NCI-H2227 treated with DMSO at 0.1 percent for 48 hours (cell line): ENCODE measurements around the gene GRIK2.

Experiments used
- DNase-seq: peaks from one replicate; lab custom pipeline; 2025; lab: John Stamatoyannopoulos, UW

GRIK2 gene

DNA sequence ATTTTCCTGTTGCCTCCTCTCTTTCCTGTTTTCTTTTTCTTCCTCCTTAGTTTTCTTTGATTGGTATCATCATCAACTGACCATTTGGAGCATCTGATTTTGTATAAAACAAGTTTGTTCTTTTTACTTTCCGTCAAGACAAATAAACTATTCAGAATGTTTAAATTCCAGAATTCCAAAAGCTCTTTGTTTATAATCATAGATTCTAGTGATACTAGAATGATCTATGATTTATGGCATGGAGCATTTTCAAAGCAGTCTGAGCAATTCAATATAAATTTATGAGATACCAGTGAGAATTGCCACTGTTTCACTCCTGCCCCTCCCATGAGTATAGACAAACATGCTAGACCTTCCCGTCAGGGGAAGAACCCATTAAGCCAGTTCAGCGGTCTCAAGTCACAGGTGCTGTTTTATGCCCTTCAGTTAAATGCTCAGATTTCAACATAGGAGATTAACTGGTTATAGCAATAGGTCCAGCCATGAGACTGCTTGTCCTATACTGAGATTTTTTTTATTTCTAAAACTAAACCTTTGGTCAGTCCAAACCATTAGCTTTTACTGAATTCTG is 60.7 kb downstream of the GRIK2 start:
- DNase-seq, result peak; percentile 37

GRCh38 chr6:101458336-101458735 is 64.8 kb downstream of the GRIK2 start:
- no peak for DNase-seq

- DNase-seq, result no peak
These were observed 65.3 kb downstream of the GRIK2 start for GRCh38 chr6:101458826-101459225.

- DNase-seq, result no peak
These were observed 69.1 kb downstream of the GRIK2 start for GRCh38 chr6:101462576-101462975.

DNA sequence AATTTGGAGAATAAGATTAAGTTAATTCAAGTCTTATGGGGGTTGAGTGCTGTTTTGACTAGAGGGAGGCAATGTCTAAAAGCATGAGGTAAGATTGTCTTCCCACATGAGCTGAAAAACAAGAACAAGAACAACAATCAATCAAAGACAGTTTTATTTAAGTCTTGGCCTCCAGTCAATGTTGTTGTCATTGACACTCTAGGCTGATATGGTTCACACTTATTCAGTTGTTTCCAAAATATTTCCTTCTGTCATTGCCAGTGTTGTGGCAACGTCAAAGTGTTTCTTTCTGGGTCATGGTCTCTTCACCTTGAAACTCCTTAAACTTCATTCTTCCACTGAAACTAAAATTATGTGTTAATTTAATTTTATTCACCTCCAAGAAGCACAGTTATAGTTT is 72.4 kb downstream of the GRIK2 start:
- DNase-seq, result no peak

DNA sequence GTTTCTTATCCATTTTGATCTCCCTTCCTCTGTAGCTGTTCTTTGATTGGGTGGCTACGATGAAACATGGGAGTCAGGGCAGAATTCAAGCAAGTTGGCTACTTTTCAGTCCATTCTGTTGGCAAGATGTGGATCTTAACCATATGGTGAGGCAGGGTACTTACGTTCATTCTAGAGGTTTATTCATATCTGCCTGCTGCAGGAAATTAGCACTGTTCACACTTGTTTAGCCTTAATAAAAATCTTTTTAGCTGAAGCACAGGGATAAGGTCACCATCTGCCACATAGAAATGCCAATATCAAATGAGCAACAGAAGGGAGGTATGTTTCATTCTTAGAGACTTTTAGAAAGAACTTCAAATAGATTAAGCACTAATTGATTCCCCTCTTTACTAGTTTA is 83.9 kb downstream of the GRIK2 start:
- no peak for DNase-seq

DNA sequence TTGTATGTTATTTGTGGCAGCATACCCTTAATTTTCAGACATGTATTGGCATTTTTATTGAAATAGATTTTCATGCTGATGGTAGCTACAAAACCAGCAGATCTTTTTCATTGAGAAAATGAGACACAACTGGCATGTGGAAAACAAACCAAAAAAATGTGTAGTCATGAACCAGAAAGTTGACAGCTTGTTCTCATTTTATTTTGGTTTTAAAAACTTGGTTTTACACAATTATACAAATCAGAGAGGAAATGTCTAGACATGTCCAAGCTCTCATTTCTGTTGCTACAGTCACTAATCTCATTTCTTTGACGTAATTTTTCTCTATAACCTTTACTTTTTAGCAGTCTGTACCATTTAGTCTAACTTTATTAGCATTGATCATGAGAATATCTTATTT is 85.4 kb downstream of the GRIK2 start:
- DNase-seq, result no peak

DNA sequence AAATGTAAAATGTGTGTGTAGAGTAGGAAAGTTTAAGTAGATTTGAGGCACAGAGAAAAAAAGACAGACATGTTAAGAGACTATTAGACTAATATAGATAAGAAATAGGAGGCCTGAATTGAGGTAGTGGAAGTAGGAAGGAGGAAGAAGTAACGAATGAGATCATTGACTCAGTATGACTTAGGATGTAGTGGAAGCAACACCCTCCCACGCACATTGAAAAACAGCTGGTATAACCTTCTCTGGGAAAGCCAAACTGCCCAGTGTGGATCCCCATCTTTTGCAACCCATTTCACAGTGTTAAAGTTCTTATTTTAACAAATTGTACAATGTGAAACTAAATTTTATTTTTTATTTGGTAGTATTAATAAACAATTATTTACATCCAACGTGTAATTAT is 89.1 kb downstream of the GRIK2 start:
- no peak for DNase-seq

GRCh38 chr6:101484781-101485180 is 91.3 kb downstream of the GRIK2 start:
- no peak for DNase-seq

DNA sequence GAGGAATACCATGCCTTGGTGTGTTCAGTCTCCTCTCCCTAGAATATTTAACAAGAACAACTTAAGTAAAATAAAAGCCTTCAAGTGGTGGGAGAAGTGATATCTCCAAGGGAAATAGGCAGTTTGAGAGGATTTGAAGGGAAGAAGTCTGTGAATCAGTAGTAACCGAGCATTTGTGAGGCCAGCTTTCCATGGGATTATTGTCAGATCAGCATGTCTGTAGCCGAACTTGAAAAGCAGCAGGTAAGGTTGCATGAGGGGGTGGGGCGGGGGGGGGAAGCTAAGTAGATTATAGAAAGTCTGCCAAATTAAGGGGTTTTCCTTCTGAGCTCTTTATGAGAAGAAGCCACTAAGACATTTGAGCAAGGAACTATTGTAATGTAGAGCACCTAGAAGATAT is 92.6 kb downstream of the GRIK2 start:
- no peak for DNase-seq

DNA sequence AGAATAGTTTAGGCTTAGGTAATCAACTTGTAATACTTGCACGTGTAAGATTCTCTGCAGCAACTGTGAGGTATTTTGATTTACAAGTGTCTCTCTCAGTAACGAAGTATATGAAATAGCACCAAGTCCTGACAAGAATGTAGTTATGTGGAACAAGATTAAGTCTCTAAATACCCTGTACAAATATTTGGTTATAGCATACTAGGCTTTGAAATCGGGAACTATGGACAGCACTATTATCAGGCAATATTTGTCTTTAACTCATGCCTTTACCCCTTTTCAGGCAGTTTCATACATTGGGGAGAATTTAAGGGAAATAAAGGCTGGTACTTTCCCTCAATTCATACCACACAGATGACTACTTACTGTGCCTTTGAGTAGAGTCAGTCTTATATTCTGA is 93.2 kb downstream of the GRIK2 start:
- no peak for DNase-seq

- no peak for DNase-seq
These were observed 95.9 kb downstream of the GRIK2 start for GRCh38 chr6:101489456-101489855.

DNA sequence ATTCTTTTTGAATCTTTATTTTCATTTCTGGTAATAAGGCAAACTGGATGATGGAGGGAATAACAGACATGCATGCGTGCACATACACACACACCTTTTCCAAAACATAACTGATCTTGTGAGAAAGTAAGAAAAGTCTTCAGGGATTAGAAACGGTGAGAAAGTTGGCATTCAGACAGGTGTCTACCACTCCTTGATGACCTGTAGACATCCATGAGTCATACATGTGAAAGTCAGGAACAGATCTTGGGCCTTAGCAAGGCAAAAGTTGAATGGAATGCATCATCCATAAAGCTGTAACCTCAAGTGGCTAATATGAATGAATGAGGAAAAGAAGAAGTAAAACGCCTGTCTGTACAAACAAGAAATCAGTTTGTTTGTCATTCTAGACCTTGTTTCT is 97.3 kb downstream of the GRIK2 start:
- no peak for DNase-seq

DNA sequence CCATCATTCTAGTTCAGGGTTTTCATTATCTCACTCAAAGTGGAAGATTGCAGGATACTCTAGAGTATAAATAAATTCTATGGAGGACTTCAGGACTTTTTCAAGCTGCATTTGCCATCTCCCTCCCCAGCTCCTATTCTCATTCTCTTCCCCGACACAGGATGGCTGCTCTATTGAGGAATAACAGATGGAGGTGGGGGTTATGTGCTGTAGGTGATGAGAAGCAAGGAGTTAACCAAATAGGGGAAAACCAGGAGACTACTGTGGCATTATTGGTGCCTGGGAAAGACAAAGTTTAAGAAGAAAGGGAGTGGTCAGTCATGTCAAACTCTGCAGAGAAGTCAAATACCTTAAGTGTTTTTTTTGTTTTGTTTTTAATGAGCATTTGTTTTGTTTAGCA is 109.3 kb downstream of the GRIK2 start:
- no peak for DNase-seq

DNA sequence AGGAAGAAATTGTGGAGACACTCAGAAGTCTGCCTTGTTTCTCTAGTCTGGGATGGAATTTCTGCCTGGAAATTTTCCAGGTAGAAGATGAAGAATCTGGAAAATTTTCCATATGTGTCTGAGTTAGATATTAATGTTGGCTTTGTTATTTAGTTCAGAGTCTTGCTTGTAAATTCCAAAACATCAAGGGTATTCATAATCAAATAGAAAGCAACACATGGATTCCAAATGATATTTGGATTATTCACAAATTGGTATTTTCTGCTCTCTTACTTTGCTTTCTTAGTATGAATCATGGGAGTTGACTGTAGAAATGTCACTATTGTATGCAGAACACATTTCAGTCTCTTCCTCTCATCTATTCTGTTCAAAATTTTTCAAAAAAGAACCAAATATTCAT is 116.0 kb downstream of the GRIK2 start:
- DNase-seq, result no peak

DNA sequence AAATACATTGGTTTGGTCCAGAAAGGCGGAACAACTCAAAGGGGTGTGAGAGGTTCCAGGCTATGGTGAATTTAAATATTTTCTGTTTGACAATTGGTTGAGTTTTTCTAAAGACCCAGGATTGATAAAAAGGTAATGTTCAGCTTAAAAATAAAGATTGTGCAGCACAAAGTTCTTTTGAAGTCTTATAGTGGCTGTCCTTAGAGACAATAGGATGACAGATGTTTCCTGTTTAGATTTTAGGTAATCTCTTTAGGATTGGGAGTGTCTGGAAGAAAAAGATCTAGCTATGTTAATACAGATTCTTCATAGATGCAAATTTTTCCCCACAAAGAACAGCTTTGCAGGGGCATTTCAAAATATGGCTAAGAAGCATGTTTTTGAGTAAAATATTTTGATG is 119.7 kb downstream of the GRIK2 start:
- DNase-seq, result no peak

- DNase-seq, result no peak
These were observed 123.1 kb downstream of the GRIK2 start for GRCh38 chr6:101516578-101516977.

DNA sequence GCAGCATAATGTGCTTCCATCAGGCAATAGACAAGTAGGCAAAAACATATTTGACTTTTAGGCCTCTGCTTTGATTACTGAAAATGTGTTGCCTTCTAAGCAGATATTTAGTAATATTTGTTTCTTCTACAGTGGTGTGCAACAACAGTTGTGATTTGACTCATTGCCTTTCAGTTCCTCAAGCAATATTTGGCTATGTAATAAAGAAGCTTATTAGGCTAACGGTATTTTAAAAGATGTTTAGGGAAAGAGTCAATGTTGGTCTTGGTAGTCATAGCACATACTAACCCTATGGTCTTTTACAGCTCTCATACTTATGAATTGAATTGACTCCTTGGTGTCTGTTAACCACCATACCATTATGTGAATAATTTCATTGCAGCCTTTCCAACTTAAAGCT is 124.1 kb downstream of the GRIK2 start:
- DNase-seq, result no peak

DNA sequence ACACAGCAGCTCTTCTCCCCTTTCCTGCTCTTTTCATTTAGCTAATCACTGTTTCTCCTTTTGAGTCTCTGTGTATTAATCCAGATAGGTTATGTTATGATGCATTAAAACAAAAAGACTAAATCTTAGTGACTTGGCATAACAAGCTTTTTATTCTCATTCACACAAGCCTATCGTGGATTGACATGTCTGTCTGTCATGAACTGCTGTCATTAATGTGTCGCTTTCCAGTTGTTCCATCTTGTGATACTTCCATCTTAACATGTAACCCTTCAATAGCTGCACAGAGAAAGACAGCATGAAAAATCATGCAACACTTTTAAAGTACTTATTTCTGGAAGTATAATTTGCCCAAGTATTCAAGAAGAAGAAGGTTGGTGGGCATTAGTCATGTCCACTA is 128.7 kb downstream of the GRIK2 start:
- no peak for DNase-seq

GRCh38 chr6:101527467-101527866 is 134.0 kb downstream of the GRIK2 start:
- DNase-seq, result no peak

DNA sequence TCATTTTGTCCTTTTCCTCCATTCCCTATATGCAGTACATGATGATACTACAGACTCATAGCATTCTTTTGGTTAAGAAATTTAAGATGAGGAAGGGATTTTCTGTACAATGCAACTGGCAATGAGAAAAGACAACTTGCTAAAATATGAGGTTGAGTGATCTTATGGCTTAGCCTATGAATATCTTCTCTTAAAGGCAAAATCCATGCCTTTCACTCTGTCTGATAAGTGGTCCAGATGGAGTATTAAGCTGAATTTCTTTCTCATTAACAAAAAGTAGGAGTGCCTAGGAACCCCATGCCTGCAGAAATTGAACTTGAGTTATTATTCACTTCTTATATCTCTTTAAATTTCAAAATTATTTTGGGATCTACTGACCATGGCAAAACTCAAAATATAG is 135.3 kb downstream of the GRIK2 start:
- no peak for DNase-seq

- DNase-seq, result no peak
These were observed 138.0 kb downstream of the GRIK2 start for GRCh38 chr6:101531538-101531937.

DNA sequence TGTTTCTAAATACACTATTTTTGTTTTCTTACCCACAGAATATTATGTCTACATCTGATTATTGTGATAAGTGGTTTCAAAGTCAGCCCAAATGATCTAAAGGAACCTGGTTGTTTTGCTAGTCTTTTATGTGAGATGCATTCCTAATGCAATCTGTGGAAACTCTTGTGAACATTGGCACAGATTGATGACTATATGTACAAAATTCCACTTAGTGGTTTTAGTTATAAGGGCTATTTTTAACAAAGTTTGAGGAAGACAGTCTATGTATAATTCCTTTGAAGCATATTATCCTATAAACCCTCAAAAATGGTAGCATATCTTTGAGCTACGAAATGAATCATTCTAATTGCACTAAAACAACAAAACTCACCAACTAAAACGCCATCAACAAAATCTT is 140.9 kb downstream of the GRIK2 start:
- no peak for DNase-seq

DNA sequence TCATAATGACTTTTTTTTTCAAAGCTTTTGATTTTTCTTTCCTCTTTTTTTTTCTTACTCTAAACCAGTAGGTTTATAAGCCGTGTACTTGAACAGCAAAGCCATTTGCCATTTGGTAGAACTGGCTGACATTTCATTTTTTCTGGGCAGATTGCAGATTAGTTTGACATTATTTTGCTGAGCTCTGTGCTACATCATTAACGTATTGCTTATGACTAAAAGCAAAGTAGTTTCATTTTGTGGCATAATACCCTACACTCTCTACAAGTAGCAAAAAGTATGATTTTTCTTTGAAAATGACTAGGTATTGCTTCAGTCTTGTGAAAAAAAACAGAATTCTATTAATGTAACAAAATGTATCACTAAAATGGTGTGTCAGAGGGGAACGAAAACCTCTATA is 141.3 kb downstream of the GRIK2 start:
- DNase-seq, result no peak

DNA sequence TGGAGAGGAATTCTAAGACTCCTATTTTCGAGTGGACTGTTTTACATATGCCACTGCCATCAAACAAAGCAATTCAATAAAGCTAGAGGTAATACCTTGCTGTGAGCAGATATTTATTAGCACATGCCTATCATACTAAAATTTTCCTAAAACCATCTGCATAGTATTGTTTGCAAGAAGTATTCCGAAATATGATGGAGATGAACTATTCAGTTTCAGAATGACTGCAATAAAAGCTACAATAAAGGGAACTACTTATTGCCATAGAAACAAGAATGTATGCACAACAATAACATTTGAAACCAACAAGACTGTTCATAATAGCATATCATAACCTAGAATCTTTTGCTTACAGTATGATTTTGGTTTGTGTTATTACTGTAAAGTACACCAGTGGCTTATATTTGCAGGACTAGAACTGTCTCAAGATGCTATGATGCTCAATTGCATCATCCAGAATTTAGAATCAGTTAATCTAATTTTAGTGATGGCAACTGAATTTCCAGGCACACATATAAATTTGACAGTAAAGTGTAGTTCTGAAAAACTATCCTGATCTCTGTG is 144.3 kb downstream of the GRIK2 start:
- no peak for DNase-seq
